Astrocyte (in vitro differentiated cells and primary cell): ENCODE measurements around the gene IQCC. TPM values are rescaled to one million over a fixed set of nuclear protein-coding genes. Genes with fewer than 3 reads are reported as not detected.

Experiments
- DNase-seq: peaks from one replicate; pipeline ENCODE4 v3.0.0-alpha.2; 2010; ENCODE audit warnings: low read depth
- FAIRE-seq: peaks from 2 replicates; lab custom pipeline; 2011; peaks lifted over from hg19 to GRCh38; lab: Jason Lieb, UNC
- H2AFZ ChIP-seq: 2 replicates; pipeline ENCODE4 v1.6.0; 2012; ENCODE audit warnings: low read depth, low read length, inconsistent platforms
- H3K27ac ChIP-seq: 2 replicates; pipeline ENCODE4 v1.5.1; 2011; ENCODE audit warnings: low read depth, low read length, inconsistent platforms
- H3K27me3 ChIP-seq: 2 replicates; pipeline ENCODE4 v1.6.0; 2011; ENCODE audit warnings: low read length, inconsistent platforms; ENCODE audit not compliant: insufficient read depth
- H3K36me3 ChIP-seq: 2 replicates; pipeline ENCODE4 v1.5.1; 2011; ENCODE audit warnings: low read length, inconsistent platforms; ENCODE audit not compliant: insufficient read depth
- H3K4me1 ChIP-seq: 2 replicates; pipeline ENCODE4 v1.5.1; 2011; ENCODE audit warnings: low read length, inconsistent platforms; ENCODE audit not compliant: insufficient read depth
- H3K4me2 ChIP-seq: 2 replicates; pipeline ENCODE4 v1.6.0; 2012; ENCODE audit warnings: low read length, inconsistent platforms
- H3K4me3 ChIP-seq: 2 replicates; pipeline ENCODE4 v1.5.1; 2011; ENCODE audit warnings: low read depth, mild to moderate bottlenecking, low read length, inconsistent platforms; ENCODE audit not compliant: insufficient read depth
- H3K79me2 ChIP-seq: 2 replicates; pipeline ENCODE4 v1.6.0; 2012; ENCODE audit warnings: mild to moderate bottlenecking, low read length, inconsistent platforms; ENCODE audit not compliant: insufficient read depth
- H3K9ac ChIP-seq: 2 replicates; pipeline ENCODE4 v1.6.0; 2012; ENCODE audit warnings: mild to moderate bottlenecking, low read length, inconsistent platforms
- H3K9me3 ChIP-seq: 2 replicates; pipeline ENCODE4 v1.5.1; 2012; ENCODE audit warnings: low read depth, mild to moderate bottlenecking, low read length, inconsistent platforms; ENCODE audit not compliant: insufficient read depth
- H4K20me1 ChIP-seq: 2 replicates; pipeline ENCODE4 v1.6.0; 2012; ENCODE audit warnings: low read length, inconsistent platforms; ENCODE audit not compliant: insufficient read depth
- H3K27ac Mint-ChIP-seq: one replicate; pipeline ENCODE4 v1.8.0; 2021; ENCODE audit warnings: mild to moderate bottlenecking, mixed read lengths; ENCODE audit not compliant: unreplicated experiment
- H3K27me3 Mint-ChIP-seq: one replicate; pipeline ENCODE4 v1.8.0; 2021; ENCODE audit warnings: low read depth, mixed read lengths; ENCODE audit not compliant: unreplicated experiment
- H3K36me3 Mint-ChIP-seq: one replicate; pipeline ENCODE4 v1.8.0; 2021; ENCODE audit warnings: low read depth, mixed read lengths; ENCODE audit not compliant: unreplicated experiment
- H3K4me1 Mint-ChIP-seq: one replicate; pipeline ENCODE4 v1.8.0; 2021; ENCODE audit warnings: low read depth, mixed read lengths; ENCODE audit not compliant: unreplicated experiment
- H3K4me3 Mint-ChIP-seq: one replicate; pipeline ENCODE4 v1.8.0; 2021; ENCODE audit warnings: mild to moderate bottlenecking, moderate library complexity, mixed read lengths; ENCODE audit not compliant: unreplicated experiment
- H3K9me3 Mint-ChIP-seq: one replicate; pipeline ENCODE4 v1.8.0; 2021; ENCODE audit warnings: mild to moderate bottlenecking, mixed read lengths; ENCODE audit not compliant: unreplicated experiment
- CTCF ChIP-seq: IDR thresholded peaks from 2 replicates; pipeline ENCODE4 v1.5.1; 2011; ENCODE audit warnings: low read depth, mild to moderate bottlenecking, inconsistent platforms, low read length, moderate library complexity; ENCODE audit not compliant: insufficient read depth
- EZH2 ChIP-seq: IDR thresholded peaks from 2 replicates; pipeline ENCODE4 v1.6.1; 2012; ENCODE audit warnings: mild to moderate bottlenecking, low read length, inconsistent platforms; ENCODE audit not compliant: insufficient read depth
- total RNA-seq: library from RNA; stranded (reverse); gene quantifications from 2 replicates; pipeline ENCODE4 v1.2.1, GENCODE V29; 2021

IQCC gene
- total RNA-seq, 1 donor from 2014 or later = 1.0 TPM

GRCh38 chr1:32187850-32188249, 17.6 kb upstream of the IQCC start:
- peaks cover 36% of the 10 kb centered on the region for H3K36me3 Mint-ChIP-seq
- no peaks in the 10 kb centered on the region for H3K9me3 Mint-ChIP-seq
- peaks cover 83% of the 10 kb centered on the region for H4K20me1 ChIP-seq
- H3K4me3 Mint-ChIP-seq = no peak overlapping the region
- no peaks in the 10 kb centered on the region for H3K4me1 ChIP-seq
- no peaks in the 10 kb centered on the region for H3K27me3 ChIP-seq
- peaks cover 57% of the 10 kb centered on the region for H3K79me2 ChIP-seq
- H3K27me3 Mint-ChIP-seq = no peaks in the 10 kb centered on the region
- H3K4me1 Mint-ChIP-seq = peaks cover 28% of the 10 kb centered on the region
- no peak overlapping the region for H3K27ac ChIP-seq
- H3K36me3 ChIP-seq = peaks cover 73% of the 10 kb centered on the region
- H3K9me3 ChIP-seq = no peaks in the 10 kb centered on the region
- H3K9ac ChIP-seq = no peak overlapping the region
- FAIRE-seq = no peak
- H3K27ac Mint-ChIP-seq = no peak overlapping the region
- no peak overlapping the region for H3K4me2 ChIP-seq
- DNase-seq = no peak
- H3K4me3 ChIP-seq = no peak overlapping the region
- no peak overlapping the region for H2AFZ ChIP-seq
- TF ChIP-seq CTCF (no peak), EZH2 (no peak)

DNA sequence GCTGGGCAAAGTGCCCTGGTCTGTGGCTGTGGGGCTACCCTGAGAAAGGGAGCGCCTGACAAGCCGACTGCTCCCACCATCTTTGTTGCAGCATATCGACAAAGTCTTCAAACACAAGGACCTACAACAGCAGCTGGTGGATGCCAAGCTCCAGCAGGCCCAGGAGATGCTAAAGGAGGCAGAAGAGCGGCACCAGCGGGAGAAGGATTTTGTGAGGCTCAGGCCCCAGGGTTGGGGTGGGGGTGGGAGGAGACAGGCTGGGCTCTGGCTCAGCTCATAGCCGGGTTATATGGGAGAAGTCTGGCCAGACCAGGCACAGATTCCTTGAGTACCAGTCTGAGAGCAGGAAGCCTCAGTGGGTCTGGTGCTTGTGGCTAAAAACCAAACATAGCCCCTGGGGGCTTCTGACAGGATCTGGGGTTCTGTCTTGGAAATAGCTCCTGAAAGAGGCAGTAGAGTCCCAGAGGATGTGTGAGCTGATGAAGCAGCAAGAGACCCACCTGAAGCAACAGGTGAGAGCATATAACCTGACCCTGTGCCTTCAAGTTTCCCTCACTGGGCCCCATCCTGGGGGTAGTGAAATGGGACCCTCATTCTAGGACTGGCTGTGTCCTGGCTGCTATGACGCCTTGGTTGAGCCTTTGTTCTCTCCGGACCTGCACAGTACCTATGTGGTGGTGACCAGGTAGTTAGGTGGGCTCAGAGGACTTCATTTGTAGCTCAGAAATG, 13.1 kb upstream of the IQCC start:
- Histone ChIP-seq H3K36me3 (peaks cover 87% of the 10 kb centered on the region), H2AFZ (no peak overlapping the region), H3K9me3 (no peaks in the 10 kb centered on the region), H3K4me1 (no peaks in the 10 kb centered on the region), H3K9ac (no peak overlapping the region), H4K20me1 (peaks cover 85% of the 10 kb centered on the region), H3K27ac (no peak overlapping the region), H3K79me2 (peaks cover 18% of the 10 kb centered on the region), H3K27me3 (no peaks in the 10 kb centered on the region), H3K4me3 (no peak overlapping the region), H3K4me2 (no peak overlapping the region)
- peak overlapping the region; percentile 30 for H3K27ac Mint-ChIP-seq
- H3K27me3 Mint-ChIP-seq = no peaks in the 10 kb centered on the region
- no peak for TF ChIP-seq EZH2
- TF ChIP-seq CTCF = no peak
- peaks cover 15% of the 10 kb centered on the region for H3K4me1 Mint-ChIP-seq
- FAIRE-seq (no peak), DNase-seq (no peak)
- H3K9me3 Mint-ChIP-seq = no peaks in the 10 kb centered on the region
- H3K4me3 Mint-ChIP-seq = no peak overlapping the region
- H3K36me3 Mint-ChIP-seq = peaks cover 30% of the 10 kb centered on the region

GRCh38 chr1:32194984-32195383, 10.5 kb upstream of the IQCC start:
- H4K20me1 ChIP-seq = peaks cover 64% of the 10 kb centered on the region
- DNase-seq (no peak), FAIRE-seq (no peak)
- Mint-ChIP-seq H3K36me3 (peaks cover 30% of the 10 kb centered on the region), H3K4me3 (no peak overlapping the region), H3K27ac (no peak overlapping the region), H3K9me3 (no peaks in the 10 kb centered on the region), H3K4me1 (peaks cover 18% of the 10 kb centered on the region), H3K27me3 (no peaks in the 10 kb centered on the region)
- H3K27me3 ChIP-seq = no peaks in the 10 kb centered on the region
- no peak overlapping the region for H3K9ac ChIP-seq
- H3K4me2 ChIP-seq = no peak overlapping the region
- TF ChIP-seq CTCF = no peak
- no peak for TF ChIP-seq EZH2
- peaks cover 71% of the 10 kb centered on the region for H3K36me3 ChIP-seq
- no peaks in the 10 kb centered on the region for H3K9me3 ChIP-seq
- H3K27ac ChIP-seq = no peak overlapping the region
- no peak overlapping the region for H3K4me3 ChIP-seq
- H2AFZ ChIP-seq = no peak overlapping the region
- H3K79me2 ChIP-seq = peaks cover 8% of the 10 kb centered on the region
- H3K4me1 ChIP-seq = peaks cover 6% of the 10 kb centered on the region
